Heart left ventricle (tissue), 16 donors: ENCODE data around the gene TGFBR3. TPM values are rescaled to one million over a fixed set of nuclear protein-coding genes. Genes with fewer than 3 reads are reported as not detected.

Source experiments
- ATAC-seq, 4 donors: fragments of 200-7000 bp; cut with Tn5 transposase; one replicate each; pipeline ENCODE4 v1.9.1; 2020 to 2022; ENCODE audit warnings: moderate library complexity in 4 of 4, mild to moderate bottlenecking in 3 of 4, moderate number of reproducible peaks in 1 of 4
- DNase-seq, 5 donors: peaks; one replicate each; pipeline ENCODE4 v3.0.0-alpha.2; 2020
- H3K27ac ChIP-seq, 12 donors: fragments of 200-600 bp; sonication (generic) in 4 of 12; one replicate each; pipeline versions ENCODE4 v1.5.0 to v1.8.0; 2016 to 2022; ENCODE audit warnings: mild to moderate bottlenecking in 2 of 12
- H3K27me3 ChIP-seq, 9 donors: fragments of 200-600 bp; sonication (generic) in 2 of 9; one replicate each; pipeline versions ENCODE4 v1.5.1 to v1.8.0; 2016 to 2022; ENCODE audit warnings: mild to moderate bottlenecking in 3 of 9
- H3K36me3 ChIP-seq, 9 donors: fragments of 200-600 bp; sonication (generic) in 2 of 9; one replicate each; pipeline versions ENCODE4 v1.5.0 to v1.8.0; 2018 to 2022; ENCODE audit warnings: mild to moderate bottlenecking in 2 of 9
- H3K4me1 ChIP-seq, 12 donors: fragments of 200-600 bp; sonication (generic) in 4 of 12; one replicate each; pipeline versions ENCODE4 v1.5.0 to v1.8.0; 2016 to 2022; ENCODE audit warnings: mild to moderate bottlenecking in 3 of 12
- H3K4me3 ChIP-seq, 12 donors: fragments of 200-600 bp; sonication (generic) in 4 of 12; one replicate each; pipeline versions ENCODE4 v1.5.0 to v1.8.0; 2017 to 2022; ENCODE audit warnings: mild to moderate bottlenecking in 9 of 12, moderate library complexity in 4 of 12
- H3K9me3 ChIP-seq, 12 donors: fragments of 200-600 bp; sonication (generic) in 4 of 12; one replicate each; pipeline versions ENCODE4 v1.5.0 to v1.8.0; 2016 to 2022; ENCODE audit warnings: mild to moderate bottlenecking in 1 of 12
- POLR2A ChIP-seq, 2 donors: fragments of 450-650 bp; IDR thresholded peaks; one replicate each; pipeline ENCODE4 v1.6.1; 2017; ENCODE audit warnings: antibody characterized with exemption in 2 of 2, mild to moderate bottlenecking in 2 of 2, moderate library complexity in 2 of 2
- WGBS, 4 donors: extraction: QIAGEN DNeasy Blood & Tissue Kit in 2 of 4; methylation state at CpG; one replicate each; pipeline versions ENCODE4 v1.1.5 to v1.1.7; 2013 to 2018; 5-methylcytosine and 5-hydroxymethylcytosine counted together
- intact Hi-C, 10 donors: fragments of 100-400 bp; cut with DNase I; formaldehyde crosslinking; loops; one replicate each; pipeline versions ENCODE4 v1.11.1 to v1.14.2; 2022
- polyA plus RNA-seq, 2 donors: library from polyadenylated mRNA; stranded (reverse); fragments of 200-250 nt; gene quantifications; one replicate each; pipeline ENCODE4 v1.2.3, GENCODE V29; 2013
- total RNA-seq, 9 donors: library from RNA; depleted of rRNA in 2 of 9; stranded (reverse); fragments of >200 nt in 2 of 9; fragmentation: NEBNext Ultra II Directional in 3 of 9; extraction: Animal tissue kit (Norgen Biotek cat#: 25700) in 3 of 9; gene quantifications; one replicate each; pipeline versions ENCODE4 v1.1.0 to v1.2.4, GENCODE V29; 2016 to 2023
- TF ChIP-seq, protein P1 (sequence below), 12 donors: fragments of 200-600 bp; sonication (generic) in 4 of 12; IDR thresholded peaks; one replicate each; pipeline versions ENCODE4 v1.5.0 to v1.8.0; 2018 to 2022; ENCODE audit warnings: antibody characterized with exemption in 12 of 12, mild to moderate bottlenecking in 5 of 12
- donor health status: ischemic (EF 13 %, LVEDD 7.1; RV severe dilation, severe dysfunction).
- donor health status: healthy with polysubstance abuse.
- donor health status: DM: no; HTN: yes; CAD: no.
- donor health status: DM: no; HTN: no; CAD: no.
- donor health status: ischemic (EF 25% LVEDD 6.9; RV normal size, moderate dysfunction).
- donor health status: ischemic (EF 25% LVEDD 5.7; RV mildly dilated, moderate dysfunction).
- donor health status: healthy.
- donor health status: DM: yes; HTN: yes; CAD: no.
- donor health status: ischemic (EF 35%, LVEDD 5.7; RV mildly dilated, moderate dysfunction).
- donor health status: nonischemic (EF 11% LVEDD 7.7; RV severe dilation, severe dysfunction).
- donor health status: DM: yes; HTN: yes; CAD: no.
- donor health status: PGD.
- donor health status: ischemic (EF 29% LVEDD 5.4; RV normal size, mild dysfunction).
- donor health status: nonischemic (EF 23%, LVEDD 6.1; RV moderate dilation, normal function).

Gene TGFBR3
- total and polyA plus RNA-seq, 11 donors = 6.9 to 51.8 (median 22.7) TPM

DNA sequence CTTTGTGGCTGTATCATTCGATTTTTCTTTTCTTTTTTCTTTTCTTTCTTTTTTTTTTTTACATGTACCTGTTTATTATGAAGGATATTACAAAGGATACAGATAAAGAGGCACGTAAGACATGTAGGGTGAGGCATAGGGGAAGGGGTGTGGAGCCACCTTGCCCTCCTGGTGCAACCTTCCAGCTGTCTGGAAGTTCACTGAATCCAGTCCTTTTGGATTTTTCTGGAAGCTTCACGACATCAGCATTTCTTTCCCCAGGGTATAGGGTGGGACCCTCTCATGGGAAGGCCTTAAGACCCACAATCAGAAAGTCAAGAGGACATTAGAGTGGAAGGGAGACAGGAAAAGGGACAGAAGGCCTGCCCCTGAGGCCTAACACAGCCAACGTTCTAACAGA, 30.1 kb upstream of the TGFBR3 start:
- Histone ChIP-seq H3K27me3 (no peaks in the 10 kb centered on the region), H3K4me3 (no peak overlapping the region), H3K9me3 (no peaks in the 10 kb centered on the region), H3K36me3 (no peaks in the 10 kb centered on the region), H3K27ac (no peak overlapping the region), H3K4me1 (peaks cover 0 to 6% (median 0%) of the 10 kb centered on the region in 12 donors)
- ATAC-seq (no peak), DNase-seq (no peak)
- TF ChIP-seq POLR2A (IDR thresholded peaks at IDR 0.05) = no peak
- TF ChIP-seq, protein P1, sequence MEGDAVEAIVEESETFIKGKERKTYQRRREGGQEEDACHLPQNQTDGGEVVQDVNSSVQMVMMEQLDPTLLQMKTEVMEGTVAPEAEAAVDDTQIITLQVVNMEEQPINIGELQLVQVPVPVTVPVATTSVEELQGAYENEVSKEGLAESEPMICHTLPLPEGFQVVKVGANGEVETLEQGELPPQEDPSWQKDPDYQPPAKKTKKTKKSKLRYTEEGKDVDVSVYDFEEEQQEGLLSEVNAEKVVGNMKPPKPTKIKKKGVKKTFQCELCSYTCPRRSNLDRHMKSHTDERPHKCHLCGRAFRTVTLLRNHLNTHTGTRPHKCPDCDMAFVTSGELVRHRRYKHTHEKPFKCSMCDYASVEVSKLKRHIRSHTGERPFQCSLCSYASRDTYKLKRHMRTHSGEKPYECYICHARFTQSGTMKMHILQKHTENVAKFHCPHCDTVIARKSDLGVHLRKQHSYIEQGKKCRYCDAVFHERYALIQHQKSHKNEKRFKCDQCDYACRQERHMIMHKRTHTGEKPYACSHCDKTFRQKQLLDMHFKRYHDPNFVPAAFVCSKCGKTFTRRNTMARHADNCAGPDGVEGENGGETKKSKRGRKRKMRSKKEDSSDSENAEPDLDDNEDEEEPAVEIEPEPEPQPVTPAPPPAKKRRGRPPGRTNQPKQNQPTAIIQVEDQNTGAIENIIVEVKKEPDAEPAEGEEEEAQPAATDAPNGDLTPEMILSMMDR (IDR thresholded peaks at IDR 0.05) = no peak
- 74 to 80% (median 77%) methylated on average over 4 of the region's 4 CpGs for WGBS, 4 donors
- intact Hi-C loops = no loop called here

DNA sequence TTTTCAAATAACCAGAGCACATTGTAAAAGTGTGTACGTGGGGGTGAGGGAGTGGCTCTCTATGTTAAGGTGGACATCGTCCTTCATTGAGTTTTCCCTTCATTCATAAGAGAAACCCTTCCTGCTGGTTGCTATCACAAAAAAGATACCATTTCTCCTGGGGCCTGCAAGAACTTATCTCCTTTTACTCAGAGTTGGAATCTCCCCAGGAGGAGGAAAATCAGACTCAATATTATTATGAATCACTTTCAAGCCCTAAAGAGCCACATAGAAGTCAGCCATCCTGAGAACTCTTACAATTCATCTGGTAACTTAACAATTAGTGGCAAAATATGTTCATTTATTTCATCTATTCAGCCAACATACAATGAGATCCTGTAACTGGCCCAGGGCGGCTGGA, 27.1 kb upstream of the TGFBR3 start:
- ATAC-seq (no peak), DNase-seq (no peak)
- Histone ChIP-seq H3K27ac (no peak overlapping the region), H3K36me3 (no peaks in the 10 kb centered on the region), H3K4me3 (no peak overlapping the region), H3K27me3 (no peaks in the 10 kb centered on the region), H3K4me1 (peaks cover 0 to 6% (median 0%) of the 10 kb centered on the region in 12 donors), H3K9me3 (no peaks in the 10 kb centered on the region)
- intact Hi-C loops = loop anchor here in 1 of 10 donors (5.0 kb wide), 1 partner anchor 501 kb away; no protein-coding TSS in a partner anchor
- TF ChIP-seq POLR2A (IDR thresholded peaks at IDR 0.05) = no peak
- TF ChIP-seq, protein P1 (IDR thresholded peaks at IDR 0.05) = no peak
- WGBS, 4 donors = 54 to 68% (median 65%) methylated on average over 3 of the region's 3 CpGs

DNA sequence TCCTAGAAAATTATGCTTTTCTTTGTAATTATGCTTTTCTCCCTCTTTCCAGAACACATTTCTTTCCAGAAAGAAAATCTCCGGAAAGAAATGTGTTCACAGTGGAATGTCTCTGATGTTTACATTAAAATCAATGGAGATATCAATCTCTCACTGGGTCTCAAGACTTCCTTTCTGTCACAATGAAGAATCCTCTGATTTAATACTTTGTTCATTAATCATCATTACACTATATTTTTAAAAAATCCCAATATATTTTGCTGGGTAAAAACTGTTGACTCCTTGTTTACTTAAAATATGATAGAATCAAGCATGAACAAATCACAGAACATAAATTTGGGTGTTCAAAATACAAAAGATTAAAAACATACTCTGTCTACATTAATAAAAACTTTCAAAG, 26.3 kb upstream of the TGFBR3 start:
- no peak overlapping the region for H3K27ac ChIP-seq
- no peaks in the 10 kb centered on the region for H3K36me3 ChIP-seq
- intact Hi-C loops = loop anchor here in 1 of 10 donors (5.0 kb wide), 1 partner anchor 500 kb away; no protein-coding TSS in a partner anchor
- no peaks in the 10 kb centered on the region for H3K9me3 ChIP-seq
- H3K27me3 ChIP-seq = no peaks in the 10 kb centered on the region
- TF ChIP-seq POLR2A (IDR thresholded peaks at IDR 0.05) = no peak
- TF ChIP-seq, protein P1 (IDR thresholded peaks at IDR 0.05) = no peak
- DNase-seq (no peak), ATAC-seq (no peak)
- no peak overlapping the region for H3K4me3 ChIP-seq
- 64 to 80% (median 79%) methylated on average over 1 of the region's 1 CpG for whole genome bisulfite sequencing, 4 donors
- peaks cover 0 to 6% (median 0%) of the 10 kb centered on the region in 12 donors for H3K4me1 ChIP-seq

DNA sequence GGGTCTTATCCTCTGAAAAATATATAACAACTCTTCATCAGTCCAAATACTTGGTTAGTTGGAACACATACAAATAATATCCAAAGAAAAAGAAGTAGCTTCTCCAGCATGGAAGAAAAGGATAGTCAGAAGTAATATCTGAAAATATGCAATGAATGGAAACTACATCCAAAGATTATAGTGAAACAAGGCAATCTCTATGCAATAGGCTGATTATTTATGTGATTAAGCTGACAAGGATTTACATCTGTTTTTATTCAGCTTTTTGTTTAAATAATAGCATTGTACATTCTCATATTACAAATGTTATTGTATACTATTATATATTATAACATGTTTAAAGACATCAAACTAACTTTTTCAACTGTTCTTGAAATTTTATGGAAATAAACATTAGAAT, 15.3 kb upstream of the TGFBR3 start:
- Histone ChIP-seq H3K4me1 (no peaks in the 10 kb centered on the region), H3K4me3 (no peak overlapping the region), H3K9me3 (no peaks in the 10 kb centered on the region), H3K27me3 (no peaks in the 10 kb centered on the region), H3K27ac (no peak overlapping the region), H3K36me3 (no peaks in the 10 kb centered on the region)
- TF ChIP-seq, protein P1 (IDR thresholded peaks at IDR 0.05) = no peak
- no peak for TF ChIP-seq POLR2A (IDR thresholded peaks at IDR 0.05)
- ATAC-seq = no peak
- no peak for DNase-seq
- intact Hi-C loops = no loop called here
